Keratinocyte (primary cell): Measurements from ENCODE around the gene RTCA. TPM values are rescaled to one million over a fixed set of nuclear protein-coding genes. Genes with fewer than 3 reads are reported as not detected.
"Not testable (repeated sequence)": the region's sequence is repeated elsewhere in the genome, so short reads cannot be mapped to it uniquely, and the experiment has no call there.

Experiments used
- DNase-seq: peaks from one replicate; pipeline ENCODE4 v3.0.0-alpha.2; 2011; ENCODE audit warnings: low read depth, missing footprints, low spot score
- FAIRE-seq: peaks from 2 replicates; lab custom pipeline; 2011; peaks lifted over from hg19 to GRCh38; lab: Jason Lieb, UNC
- H2AFZ ChIP-seq: 2 replicates; pipeline ENCODE4 v1.6.0; 2012; ENCODE audit warnings: low read length, control low read depth, inconsistent platforms; ENCODE audit not compliant: control insufficient read depth
- H3K27ac ChIP-seq: 2 replicates; pipeline ENCODE4 v1.5.1; 2011; ENCODE audit warnings: low read length; ENCODE audit not compliant: control insufficient read depth, insufficient read depth
- H3K27me3 ChIP-seq: 3 replicates; pipeline ENCODE4 v1.6.0; 2011; ENCODE audit warnings: low read length; ENCODE audit not compliant: control insufficient read depth, insufficient read depth; ENCODE audit errors: extremely low read depth
- H3K36me3 ChIP-seq, 2 experiments: 2 replicates in 1 of 2; 3 replicates in 1 of 2; pipeline ENCODE4 v1.5.1; 2011; ENCODE audit warnings: low read length in 2 of 2, mild to moderate bottlenecking in 1 of 2; ENCODE audit not compliant: control insufficient read depth in 2 of 2, insufficient read depth in 2 of 2; ENCODE audit errors: extremely low read depth in 1 of 2
- H3K4me1 ChIP-seq: 3 replicates; pipeline ENCODE4 v1.5.1; 2011; ENCODE audit warnings: low read length; ENCODE audit not compliant: control insufficient read depth, insufficient read depth; ENCODE audit errors: extremely low read depth
- H3K4me2 ChIP-seq: 3 replicates; pipeline ENCODE4 v1.6.0; 2011; ENCODE audit warnings: low read depth, low read length; ENCODE audit not compliant: control insufficient read depth, insufficient read depth; ENCODE audit errors: extremely low read depth
- H3K4me3 ChIP-seq, 3 experiments: fragments of 200-600 bp in 1 of 3; sonication (generic) in 1 of 3; 2 replicates in 2 of 3; 3 replicates in 1 of 3; pipeline ENCODE4 v1.5.1; 2011 to 2016; ENCODE audit warnings: low read length in 3 of 3, mild to moderate bottlenecking in 3 of 3, control low read depth in 2 of 3, inconsistent platforms in 1 of 3, low read depth in 1 of 3, mixed read lengths in 1 of 3, mixed run types in 1 of 3, moderate library complexity in 1 of 3; ENCODE audit not compliant: control insufficient read depth in 2 of 3, insufficient read depth in 2 of 3; ENCODE audit errors: extremely low read depth in 1 of 3
- H3K79me2 ChIP-seq: 2 replicates; pipeline ENCODE4 v1.6.0; 2012; ENCODE audit warnings: low read length; ENCODE audit not compliant: control insufficient read depth, insufficient read depth
- H3K9ac ChIP-seq: 3 replicates; pipeline ENCODE4 v1.6.0; 2011; ENCODE audit warnings: low read length; ENCODE audit not compliant: control insufficient read depth, insufficient read depth; ENCODE audit errors: extremely low read depth
- H3K9me1 ChIP-seq: 3 replicates; pipeline ENCODE4 v1.6.0; 2011; ENCODE audit warnings: low read length; ENCODE audit not compliant: control insufficient read depth, insufficient read depth; ENCODE audit errors: extremely low read depth
- H3K9me3 ChIP-seq: 2 replicates; pipeline ENCODE4 v1.5.1; 2012; ENCODE audit warnings: low read depth, low read length; ENCODE audit not compliant: control insufficient read depth
- H4K20me1 ChIP-seq: 3 replicates; pipeline ENCODE4 v1.6.0; 2011; ENCODE audit warnings: low read length; ENCODE audit not compliant: control insufficient read depth, insufficient read depth; ENCODE audit errors: extremely low read depth
- EZH2 ChIP-seq: IDR thresholded peaks from one replicate; pipeline ENCODE4 v1.6.1; 2012; ENCODE audit warnings: inconsistent platforms, mild to moderate bottlenecking, low read length, moderate library complexity
- dilution Hi-C: fragments of 300-500 bp; cut with MboI; formaldehyde crosslinking; loops from one replicate; pipeline ENCODE4 v1.7.0; 2020; ENCODE audit warnings: low sequenced_read_pairs; ENCODE audit not compliant: extremely low pct_ligation_motif_present
- polyA plus RNA-seq, 5 experiments: library from polyadenylated mRNA; depleted of rRNA in 3 of 5; stranded (reverse) in 3 of 5; stranded (forward) in 1 of 5; unstranded in 1 of 5; fragments of >200 nt; gene quantifications; 1 replicate in 1 of 5; 2 replicates in 3 of 5; 3 replicates in 1 of 5; pipeline versions ENCODE4 v1.2.1 to v1.2.3, GENCODE V29; 2011 to 2012; ENCODE audit warnings: missing spikeins in 2 of 5, low read depth in 1 of 5, low replicate concordance in 1 of 5
- TF ChIP-seq, protein P1 (sequence below), 3 experiments: IDR thresholded peaks in 1 of 3; conservative IDR thresholded peaks in 1 of 3; optimal IDR thresholded peaks in 1 of 3; 2 replicates in 2 of 3; 3 replicates in 1 of 3; pipeline versions ENCODE3 to v1.5.1; 2011; ENCODE audit warnings: low read length in 3 of 3, mild to moderate bottlenecking in 3 of 3, moderate library complexity in 2 of 3, control low read depth in 1 of 3, inconsistent platforms in 1 of 3; ENCODE audit not compliant: insufficient read depth in 2 of 3; ENCODE audit errors: extremely low read depth in 1 of 3

The RTCA gene
- polyA plus RNA-seq, 1 donor (not counting 4 experiments of a cell fraction or from before 2014, with no cell fraction given) = 52.0 TPM

DNA sequence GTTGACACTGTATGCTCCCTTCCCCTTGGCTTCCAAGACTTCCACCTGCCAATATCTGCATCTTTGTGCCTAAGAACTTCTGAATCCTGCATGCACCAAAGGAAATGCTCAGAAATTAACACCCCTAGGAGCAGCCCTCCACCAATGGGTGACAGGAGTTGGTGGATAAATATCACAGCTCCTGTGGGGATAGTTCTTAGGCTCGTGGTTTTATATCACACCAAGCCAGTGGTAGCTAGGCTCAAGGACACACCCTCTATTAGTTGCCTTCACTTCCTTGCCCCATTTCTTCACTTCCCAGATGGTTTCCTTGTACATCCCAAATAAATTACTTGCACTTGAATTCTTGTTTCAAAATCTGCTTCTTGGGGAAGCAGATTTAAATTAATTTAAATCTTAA is 69.4 kb downstream of the RTCA start:
- Histone ChIP-seq H3K9ac (no peak overlapping the region), H2AFZ (no peak overlapping the region), H3K79me2 (no peaks in the 10 kb centered on the region), H3K27ac (no peak overlapping the region), H3K27me3 (no peaks in the 10 kb centered on the region), H3K4me2 (no peak overlapping the region), H3K4me3 (no peak overlapping the region), H4K20me1 (no peaks in the 10 kb centered on the region), H3K9me1 (no peaks in the 10 kb centered on the region), H3K9me3 (no peaks in the 10 kb centered on the region), H3K36me3 (no peaks in the 10 kb centered on the region), H3K4me1 (no peaks in the 10 kb centered on the region)
- dilution Hi-C loops = no loop called here
- DNase-seq (no peak), FAIRE-seq (no peak)
- TF ChIP-seq, protein P1, sequence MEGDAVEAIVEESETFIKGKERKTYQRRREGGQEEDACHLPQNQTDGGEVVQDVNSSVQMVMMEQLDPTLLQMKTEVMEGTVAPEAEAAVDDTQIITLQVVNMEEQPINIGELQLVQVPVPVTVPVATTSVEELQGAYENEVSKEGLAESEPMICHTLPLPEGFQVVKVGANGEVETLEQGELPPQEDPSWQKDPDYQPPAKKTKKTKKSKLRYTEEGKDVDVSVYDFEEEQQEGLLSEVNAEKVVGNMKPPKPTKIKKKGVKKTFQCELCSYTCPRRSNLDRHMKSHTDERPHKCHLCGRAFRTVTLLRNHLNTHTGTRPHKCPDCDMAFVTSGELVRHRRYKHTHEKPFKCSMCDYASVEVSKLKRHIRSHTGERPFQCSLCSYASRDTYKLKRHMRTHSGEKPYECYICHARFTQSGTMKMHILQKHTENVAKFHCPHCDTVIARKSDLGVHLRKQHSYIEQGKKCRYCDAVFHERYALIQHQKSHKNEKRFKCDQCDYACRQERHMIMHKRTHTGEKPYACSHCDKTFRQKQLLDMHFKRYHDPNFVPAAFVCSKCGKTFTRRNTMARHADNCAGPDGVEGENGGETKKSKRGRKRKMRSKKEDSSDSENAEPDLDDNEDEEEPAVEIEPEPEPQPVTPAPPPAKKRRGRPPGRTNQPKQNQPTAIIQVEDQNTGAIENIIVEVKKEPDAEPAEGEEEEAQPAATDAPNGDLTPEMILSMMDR (optimal IDR thresholded peaks at IDR 0.05 in 1 of 3, IDR thresholded peaks at IDR 0.05 in 1 of 3, conservative IDR thresholded peaks at IDR 0.05 in 1 of 3; ENCODE audit: extremely low read depth in 1 of 3, insufficient read depth in 2 of 3, low read length in 3 of 3) = no peak
- TF ChIP-seq EZH2 = no peak

DNA sequence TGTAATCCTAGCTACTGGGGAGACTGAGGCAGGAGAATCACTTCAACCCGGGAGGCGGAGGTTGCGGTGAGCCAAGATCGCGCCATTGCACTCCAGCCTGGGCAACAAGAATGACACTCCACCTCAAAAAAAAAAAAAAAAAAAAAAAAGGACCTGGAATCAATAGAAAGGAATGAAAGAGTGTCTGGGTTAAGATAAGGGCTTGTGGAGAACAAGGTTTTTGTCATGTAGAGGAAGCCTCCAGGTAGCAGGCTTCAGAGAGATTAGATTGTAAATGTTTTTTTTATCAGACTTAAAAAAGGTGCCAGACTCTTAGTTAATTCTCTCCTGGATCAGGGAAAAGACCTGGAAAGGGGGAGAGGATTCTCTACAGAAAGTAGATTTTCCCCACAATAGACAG is 71.9 kb downstream of the RTCA start:
- H2AFZ ChIP-seq, H3K27me3 ChIP-seq, dilution Hi-C loops, H3K36me3 ChIP-seq, DNase-seq, H3K9ac ChIP-seq, H3K79me2 ChIP-seq, H3K9me3 ChIP-seq, H3K27ac ChIP-seq, H4K20me1 ChIP-seq, H3K4me3 ChIP-seq, FAIRE-seq, H3K4me1 ChIP-seq, H3K9me1 ChIP-seq, H3K4me2 ChIP-seq: not testable (repeated sequence)

DNA sequence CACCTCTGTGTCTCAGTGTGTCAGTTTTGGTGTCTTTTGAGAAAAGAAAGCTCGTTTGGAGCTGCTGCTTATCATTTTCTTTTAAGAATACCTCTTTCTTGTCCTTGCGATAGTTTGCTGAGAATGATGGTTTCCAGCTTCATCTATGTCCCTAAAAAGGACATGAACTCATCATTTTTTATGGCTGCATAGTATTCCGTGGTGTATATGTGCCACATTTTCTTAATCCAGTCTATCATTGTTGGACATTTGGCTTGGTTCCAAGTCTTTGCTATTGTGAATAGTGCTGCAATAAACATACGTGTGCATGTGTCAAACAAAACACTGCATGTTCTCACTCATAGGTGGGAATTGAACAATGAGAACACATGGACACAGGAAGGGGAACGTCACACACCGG is 73.7 kb downstream of the RTCA start:
- FAIRE-seq, H3K36me3 ChIP-seq, H3K9ac ChIP-seq, H3K4me2 ChIP-seq, H3K9me1 ChIP-seq, DNase-seq, H3K79me2 ChIP-seq, H3K27ac ChIP-seq, H3K9me3 ChIP-seq, H3K4me3 ChIP-seq, H3K27me3 ChIP-seq, H3K4me1 ChIP-seq, H4K20me1 ChIP-seq, dilution Hi-C loops, H2AFZ ChIP-seq: not testable (repeated sequence)
